Naive B cell (primary cell): Measurements from ENCODE around the gene JUN. TPM values are rescaled to one million over a fixed set of nuclear protein-coding genes. Genes with fewer than 3 reads are reported as not detected.

Source experiments
- ATAC-seq, 2 donors: fragments of 150-1000 bp; cut with Tn5 transposase; 2 replicates each; pipeline ENCODE4 v1.10.0; 2021; ENCODE audit warnings: low read depth in 2 of 2, mild to moderate bottlenecking in 2 of 2, moderate library complexity in 2 of 2
- DNase-seq: peaks from one replicate; pipeline ENCODE4 v3.0.0; 2022
- H3K27ac Mint-ChIP-seq, 6 donors: one replicate each; pipeline ENCODE4 v1.8.0; 2020 to 2022; ENCODE audit warnings: mild to moderate bottlenecking in 6 of 6, mixed read lengths in 6 of 6, moderate library complexity in 5 of 6, inconsistent platforms in 2 of 6
- H3K27me3 Mint-ChIP-seq, 3 donors: one replicate each; pipeline ENCODE4 v1.8.0; 2021 to 2022; ENCODE audit warnings: mixed read lengths in 3 of 3, mild to moderate bottlenecking in 1 of 3
- H3K36me3 Mint-ChIP-seq, 2 donors: one replicate each; pipeline ENCODE4 v1.8.0; 2020 to 2022; ENCODE audit warnings: mixed read lengths in 2 of 2, inconsistent platforms in 1 of 2, mild to moderate bottlenecking in 1 of 2
- H3K4me1 Mint-ChIP-seq, 3 donors: one replicate each; pipeline ENCODE4 v1.8.0; 2020 to 2022; ENCODE audit warnings: mixed read lengths in 3 of 3, inconsistent platforms in 1 of 3, mild to moderate bottlenecking in 1 of 3, moderate library complexity in 1 of 3
- H3K4me3 Mint-ChIP-seq, 8 donors: one replicate each; pipeline ENCODE4 v1.8.0; 2020 to 2022; ENCODE audit warnings: mild to moderate bottlenecking in 8 of 8, mixed read lengths in 8 of 8, moderate library complexity in 8 of 8, inconsistent platforms in 2 of 8
- H3K9me3 Mint-ChIP-seq, 7 donors: one replicate each; pipeline ENCODE4 v1.8.0; 2020 to 2022; ENCODE audit warnings: mixed read lengths in 7 of 7, mild to moderate bottlenecking in 5 of 7, inconsistent platforms in 2 of 7, moderate library complexity in 1 of 7
- polyA plus RNA-seq, 6 donors: library from polyadenylated mRNA; unstranded; fragments of 300-500 nt; fragmentation: Illumina TruSeq; gene quantifications; one replicate each; pipeline ENCODE4 v1.2.3, GENCODE V29; 2021; ENCODE audit warnings: low read depth in 6 of 6

Gene JUN
- 100 to 1,000 TPM in 5 of 6 donors, 10 to 100 TPM in 1; 65.0 to 352 (median 221) TPM for polyA plus RNA-seq

DNA sequence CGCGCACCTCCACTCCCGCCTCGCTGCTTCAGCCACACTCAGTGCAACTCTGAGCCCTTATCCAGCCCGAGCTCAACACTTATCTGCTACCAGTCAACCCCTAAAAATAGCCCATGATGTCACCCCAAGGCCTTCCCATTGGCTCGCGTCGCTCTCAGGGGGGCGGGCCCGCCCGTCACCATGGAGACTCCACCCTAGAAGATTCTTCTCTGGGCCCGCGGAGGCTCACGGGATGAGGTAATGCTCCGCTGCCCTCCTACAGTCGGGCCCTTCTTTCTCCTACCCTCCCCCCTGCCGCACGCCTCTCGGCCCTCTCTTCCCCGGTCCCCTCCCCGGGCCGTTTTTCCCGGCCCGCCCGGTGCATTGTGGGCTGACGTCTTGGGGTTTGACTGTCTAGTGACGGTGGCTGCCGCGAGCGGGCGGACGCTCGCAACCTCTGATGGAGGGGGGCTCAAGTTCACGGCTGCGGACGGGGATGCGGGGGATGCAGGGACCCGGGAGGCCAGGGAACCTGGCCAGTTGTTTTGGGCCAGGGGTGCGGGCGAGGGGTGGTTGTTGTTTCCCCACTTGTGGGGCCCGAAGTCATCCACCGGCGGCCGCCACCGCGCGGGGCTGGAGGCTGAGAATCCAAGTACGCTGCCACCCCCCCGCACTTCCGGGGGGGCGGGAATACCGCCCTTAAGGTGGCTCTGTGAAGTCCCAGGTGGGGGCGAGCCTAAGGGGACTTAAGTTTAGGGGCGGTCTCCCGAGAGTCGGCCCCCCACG lies at the start of gene JUN:
Gene JUN, minus strand, starts transcription at position 55 of the 765 bp plus-strand sequence. CDS start 977 bp downstream, outside the sequence.
- H3K27me3 Mint-ChIP-seq, result peaks cover 0 to 4% (median 0%) of the 10 kb centered on the region in 3 donors
- H3K4me1 Mint-ChIP-seq, result peaks cover 22 to 41% (median 24%) of the 10 kb centered on the region in 3 donors
- H3K4me3 Mint-ChIP-seq, result peak within 1 kb of the TSS; percentile 89 to 99 (median 94)
- DNase-seq (peak; percentile 99), ATAC-seq (peak; percentile 63 to 67)
- H3K27ac Mint-ChIP-seq, result peak within 1 kb of the TSS; percentile 98 to 100 (median 100)
- peaks cover 19 to 21% of the 10 kb centered on the region in 2 donors for H3K36me3 Mint-ChIP-seq
- H3K9me3 Mint-ChIP-seq, result peaks cover 0 to 21% (median 5%) of the 10 kb centered on the region in 7 donors

DNA sequence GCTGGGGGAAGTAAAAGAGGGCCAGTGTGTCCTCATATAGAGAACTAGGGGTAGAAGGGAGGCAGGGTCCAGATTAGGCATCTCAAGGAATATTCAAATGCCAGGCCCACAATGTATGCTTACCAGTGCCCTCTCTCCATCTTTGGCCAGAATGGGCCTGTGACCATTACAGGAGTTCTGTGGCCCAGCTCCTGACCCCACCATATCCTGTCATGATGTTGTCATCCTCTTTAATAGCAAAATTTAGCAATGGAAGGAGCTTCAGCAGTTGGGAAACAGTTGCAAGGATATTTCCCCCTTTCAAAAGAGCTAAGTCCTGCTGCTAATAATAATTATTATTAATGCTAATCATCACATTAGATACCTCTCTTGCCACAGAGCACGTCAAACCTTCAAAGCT lies 49.3 kb upstream of the JUN start:
- DNase-seq, result no peak
- peak overlapping the region in 1 of 6 donors; percentile 20 for H3K27ac Mint-ChIP-seq
- peaks cover 0 to 5% (median 0%) of the 10 kb centered on the region in 3 donors for H3K27me3 Mint-ChIP-seq
- peaks cover 0 to 6% (median 4%) of the 10 kb centered on the region in 7 donors for H3K9me3 Mint-ChIP-seq
- H3K4me3 Mint-ChIP-seq, result no peak overlapping the region
- peaks cover 0 to 10% (median 7%) of the 10 kb centered on the region in 3 donors for H3K4me1 Mint-ChIP-seq
- peaks cover 0 to 7% of the 10 kb centered on the region in 2 donors for H3K36me3 Mint-ChIP-seq
- no peak for ATAC-seq

DNA sequence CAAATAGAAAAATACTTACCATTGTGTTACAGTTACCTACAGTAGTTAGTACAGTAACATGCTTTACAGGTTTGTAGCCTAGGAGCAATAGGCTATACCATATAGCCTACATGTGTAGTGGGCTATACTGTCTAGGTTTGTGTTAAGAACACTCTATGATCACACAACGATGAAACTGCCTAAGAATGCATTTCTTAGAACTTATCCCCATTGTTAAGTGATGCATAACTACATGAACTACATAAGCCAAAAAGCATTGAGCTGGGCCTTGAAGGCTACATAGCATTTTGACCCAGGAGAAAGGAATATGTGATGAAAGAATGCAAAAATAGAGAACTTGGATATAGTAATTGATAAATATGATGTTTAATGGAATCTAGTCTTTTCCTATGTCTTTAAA lies 46.4 kb upstream of the JUN start:
- no peak overlapping the region for H3K27ac Mint-ChIP-seq
- no peak overlapping the region for H3K4me3 Mint-ChIP-seq
- no peaks in the 10 kb centered on the region for H3K4me1 Mint-ChIP-seq
- peaks cover 0 to 1% (median 0%) of the 10 kb centered on the region in 3 donors for H3K27me3 Mint-ChIP-seq
- no peak for DNase-seq
- peaks cover 4 to 30% (median 18%) of the 10 kb centered on the region in 7 donors for H3K9me3 Mint-ChIP-seq
- ATAC-seq, result no peak
- peaks cover 16 to 26% of the 10 kb centered on the region in 2 donors for H3K36me3 Mint-ChIP-seq

DNA sequence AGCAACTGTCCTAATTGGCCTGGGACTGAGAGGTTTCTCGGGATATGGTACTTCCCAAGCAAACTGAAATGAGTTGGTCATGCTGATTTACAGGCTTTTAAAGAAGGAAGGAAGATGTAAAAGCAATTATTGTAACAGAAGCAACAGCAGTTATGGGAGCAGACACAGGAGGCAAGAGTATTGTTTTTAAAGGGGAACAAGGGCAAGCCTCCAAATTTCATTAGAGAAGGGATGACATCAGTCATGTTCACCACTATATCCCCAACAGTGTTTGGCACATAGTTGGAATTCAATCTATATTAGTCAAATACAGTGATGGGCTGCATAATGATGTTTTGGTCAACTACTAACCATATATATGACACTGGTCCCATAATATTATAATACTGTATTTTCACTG lies 46.0 kb upstream of the JUN start:
- no peak for ATAC-seq
- Mint-ChIP-seq H3K4me3 (no peak overlapping the region), H3K4me1 (no peaks in the 10 kb centered on the region), H3K9me3 (peaks cover 4 to 30% (median 18%) of the 10 kb centered on the region in 7 donors), H3K36me3 (peaks cover 16 to 26% of the 10 kb centered on the region in 2 donors), H3K27ac (peak overlapping the region in 2 of 6 donors; percentile 10 to 14), H3K27me3 (no peaks in the 10 kb centered on the region)
- no peak for DNase-seq

DNA sequence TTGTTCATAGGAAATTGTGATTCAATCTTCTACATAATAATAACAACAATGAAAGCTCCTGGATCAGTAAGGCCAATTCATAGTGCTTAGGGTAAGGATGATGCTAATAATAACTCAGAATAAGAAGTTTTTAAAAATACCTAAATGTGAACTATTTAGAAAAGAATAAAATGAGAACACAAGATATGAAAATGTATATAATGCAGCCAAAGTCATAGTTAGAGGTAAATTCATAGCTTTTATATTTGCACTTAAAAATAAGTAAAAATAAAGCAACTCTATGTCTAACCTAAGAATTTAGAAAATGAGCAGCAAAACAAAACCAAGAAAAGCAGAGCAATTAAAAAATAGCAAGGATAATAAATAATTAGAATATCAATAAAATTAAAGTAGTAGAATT lies 43.5 kb upstream of the JUN start:
- no peak overlapping the region for H3K4me3 Mint-ChIP-seq
- H3K27me3 Mint-ChIP-seq, result peaks cover 0 to 4% (median 0%) of the 10 kb centered on the region in 3 donors
- H3K27ac Mint-ChIP-seq, result no peak overlapping the region
- DNase-seq (no peak), ATAC-seq (no peak)
- peaks cover 4 to 30% (median 18%) of the 10 kb centered on the region in 7 donors for H3K9me3 Mint-ChIP-seq
- peaks cover 16 to 26% of the 10 kb centered on the region in 2 donors for H3K36me3 Mint-ChIP-seq
- H3K4me1 Mint-ChIP-seq, result peaks cover 0 to 8% (median 0%) of the 10 kb centered on the region in 3 donors

DNA sequence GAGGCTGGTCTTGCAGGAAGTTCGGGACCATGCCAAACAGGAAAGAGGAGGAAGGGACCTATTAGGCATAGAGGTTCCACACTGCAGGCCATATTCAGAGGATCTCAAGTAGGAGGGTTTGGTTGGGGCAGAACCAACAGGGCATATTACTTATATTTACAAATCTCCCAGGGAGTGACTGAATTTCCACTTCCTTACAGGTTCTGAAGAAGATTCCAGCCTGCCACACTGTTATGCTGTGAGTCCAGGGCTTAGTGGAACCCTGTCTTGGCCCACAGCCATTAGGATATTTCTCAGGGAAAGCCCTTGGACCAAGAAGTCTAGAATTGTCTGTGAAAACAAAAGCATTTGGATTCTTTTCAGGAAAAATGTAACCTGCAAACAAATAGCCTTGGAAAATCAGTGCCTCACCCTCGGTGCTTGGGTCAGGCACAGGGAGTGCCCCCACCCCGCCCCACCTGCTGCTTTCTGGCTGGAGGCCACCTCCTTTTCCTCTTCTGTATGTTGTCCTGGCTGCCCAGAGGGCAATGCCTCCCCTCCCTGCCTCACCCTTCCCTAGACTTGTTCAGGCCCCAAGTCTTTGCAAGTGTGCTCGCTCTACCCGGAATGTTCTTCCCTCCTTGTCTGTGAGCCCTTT lies 41.0 kb upstream of the JUN start:
- Mint-ChIP-seq H3K36me3 (peaks cover 16 to 26% of the 10 kb centered on the region in 2 donors), H3K9me3 (peaks cover 4 to 30% (median 18%) of the 10 kb centered on the region in 7 donors), H3K27me3 (peaks cover 0 to 4% (median 0%) of the 10 kb centered on the region in 3 donors), H3K4me3 (no peak overlapping the region), H3K4me1 (peaks cover 4 to 15% (median 5%) of the 10 kb centered on the region in 3 donors), H3K27ac (peak overlapping the region in 1 of 6 donors; percentile 73)
- ATAC-seq (no peak), DNase-seq (no peak)

DNA sequence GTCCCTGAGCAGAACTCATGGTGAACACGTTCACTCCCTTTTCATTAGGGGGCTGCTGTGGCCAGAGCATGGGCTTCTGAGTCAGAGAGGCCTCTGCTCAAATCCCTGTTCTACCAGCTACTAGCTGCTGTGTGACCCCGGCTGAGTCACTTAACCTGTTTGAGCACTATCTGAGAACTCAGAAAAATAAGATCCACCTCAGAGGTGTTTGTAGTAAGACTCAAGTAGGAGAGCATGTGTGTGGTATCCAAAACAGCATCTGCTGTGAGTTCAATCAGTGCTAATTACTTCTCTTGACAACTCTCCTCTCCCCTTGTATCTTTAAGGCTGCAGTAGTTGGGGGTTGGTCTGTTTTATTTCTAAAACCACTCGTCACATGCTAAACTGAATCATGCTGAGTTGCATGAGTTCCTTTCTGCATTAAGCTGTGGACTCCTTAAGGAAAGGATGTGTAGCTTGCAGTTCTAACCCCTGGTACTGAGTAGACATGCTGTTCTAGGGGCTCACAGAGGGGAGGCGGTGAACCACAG lies 39.7 kb upstream of the JUN start:
- no peak overlapping the region for H3K27ac Mint-ChIP-seq
- no peak for DNase-seq
- ATAC-seq, result no peak
- peaks cover 0 to 4% (median 0%) of the 10 kb centered on the region in 3 donors for H3K27me3 Mint-ChIP-seq
- peaks cover 16 to 22% of the 10 kb centered on the region in 2 donors for H3K36me3 Mint-ChIP-seq
- H3K4me3 Mint-ChIP-seq, result no peak overlapping the region
- peaks cover 9 to 24% (median 9%) of the 10 kb centered on the region in 3 donors for H3K4me1 Mint-ChIP-seq
- peaks cover 3 to 28% (median 18%) of the 10 kb centered on the region in 7 donors for H3K9me3 Mint-ChIP-seq

DNA sequence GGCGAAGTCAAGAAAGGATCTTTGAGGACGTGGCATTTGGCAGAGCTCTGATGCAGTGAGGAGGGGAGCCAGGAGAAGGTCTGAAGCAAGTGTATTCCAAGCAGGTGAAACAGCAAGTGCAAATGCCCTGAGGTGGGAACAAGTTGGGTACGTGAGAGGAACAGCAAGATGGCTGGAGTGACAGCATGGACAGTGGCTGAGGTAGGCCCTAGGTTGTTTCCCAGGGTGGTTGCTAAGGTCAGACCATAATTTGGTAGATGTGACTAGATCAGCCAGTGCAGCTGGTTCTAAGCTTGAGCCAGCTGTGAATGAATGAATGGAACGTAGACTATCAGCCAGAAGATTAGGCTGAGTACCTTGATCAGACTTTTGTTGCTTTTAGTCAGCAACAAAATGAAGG lies 37.5 kb upstream of the JUN start:
- Mint-ChIP-seq H3K4me1 (peaks cover 9 to 31% (median 17%) of the 10 kb centered on the region in 3 donors), H3K27me3 (peaks cover 0 to 4% (median 0%) of the 10 kb centered on the region in 3 donors), H3K27ac (peak overlapping the region in 3 of 6 donors; percentile 4 to 76 (median 26)), H3K9me3 (peaks cover 0 to 5% (median 0%) of the 10 kb centered on the region in 7 donors), H3K4me3 (no peak overlapping the region), H3K36me3 (no peaks in the 10 kb centered on the region)
- ATAC-seq, result no peak
- DNase-seq, result no peak

DNA sequence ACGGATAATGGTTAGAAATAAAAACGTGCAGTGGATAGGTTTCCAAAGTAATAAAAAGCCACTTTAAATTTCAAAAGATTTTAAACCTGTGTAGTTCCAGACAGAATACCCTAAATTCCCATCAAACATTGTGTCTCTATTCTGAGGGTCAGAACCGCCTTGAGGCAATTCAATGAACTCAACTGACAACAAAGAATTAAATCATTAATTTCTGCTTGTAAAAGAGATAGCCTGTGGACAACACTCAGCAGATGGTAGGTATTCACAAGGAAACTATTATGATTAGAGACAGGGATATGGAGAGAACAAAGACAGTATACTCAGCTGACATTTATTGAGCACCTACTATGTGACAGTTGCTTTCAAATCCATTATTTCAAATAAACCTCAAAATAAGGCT lies 35.1 kb upstream of the JUN start:
- no peak overlapping the region for H3K27ac Mint-ChIP-seq
- ATAC-seq, result no peak
- H3K9me3 Mint-ChIP-seq, result no peaks in the 10 kb centered on the region
- DNase-seq, result no peak
- H3K36me3 Mint-ChIP-seq, result no peaks in the 10 kb centered on the region
- H3K4me1 Mint-ChIP-seq, result peaks cover 13 to 46% (median 33%) of the 10 kb centered on the region in 3 donors
- peaks cover 0 to 4% (median 0%) of the 10 kb centered on the region in 3 donors for H3K27me3 Mint-ChIP-seq
- peak overlapping the region in 1 of 8 donors; percentile 43 for H3K4me3 Mint-ChIP-seq

DNA sequence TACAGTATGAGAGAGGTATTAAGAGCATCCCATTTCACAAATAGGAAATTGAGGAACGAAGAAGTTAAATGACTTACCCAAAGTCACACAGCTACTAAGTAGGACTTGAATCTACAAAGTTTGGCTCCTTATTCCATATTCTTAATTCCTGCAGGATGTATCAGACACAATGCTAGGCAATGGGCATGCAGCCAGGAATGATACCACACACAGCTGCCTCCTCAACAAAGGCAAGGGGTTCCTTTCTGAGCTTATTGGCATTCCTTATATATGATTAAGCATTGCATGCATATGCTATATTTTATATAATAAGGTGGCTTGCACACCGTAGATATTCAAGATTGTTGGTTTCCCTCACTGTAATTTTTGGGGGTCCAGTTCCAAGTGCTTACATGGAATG lies 34.2 kb upstream of the JUN start:
- Mint-ChIP-seq H3K4me3 (peak overlapping the region in 1 of 8 donors; percentile 71), H3K36me3 (no peaks in the 10 kb centered on the region), H3K27me3 (peaks cover 0 to 4% (median 0%) of the 10 kb centered on the region in 3 donors), H3K9me3 (no peaks in the 10 kb centered on the region), H3K27ac (no peak overlapping the region), H3K4me1 (peaks cover 18 to 53% (median 41%) of the 10 kb centered on the region in 3 donors)
- DNase-seq (no peak), ATAC-seq (no peak)

DNA sequence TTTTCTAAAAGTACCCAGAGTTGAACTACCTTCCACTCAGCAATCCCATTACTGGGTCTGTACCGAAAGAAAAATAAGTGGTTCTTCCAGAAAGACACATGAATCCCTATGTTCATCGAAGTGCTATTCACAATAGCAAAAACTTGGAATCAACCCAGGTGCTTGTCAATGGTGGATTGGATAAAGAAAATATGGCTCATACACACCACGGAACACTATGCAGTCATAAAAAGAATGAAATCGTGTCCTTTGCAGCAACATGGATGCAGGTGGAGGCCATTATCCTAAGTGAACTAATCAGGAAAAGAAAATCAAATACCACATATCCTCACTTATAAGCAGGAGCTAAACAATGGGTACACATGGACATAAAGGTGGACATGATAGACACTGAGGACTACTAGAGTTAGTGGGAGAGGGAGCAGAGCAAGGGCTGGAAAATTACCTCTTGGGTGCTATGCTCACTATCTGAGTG lies 32.9 kb upstream of the JUN start:
- Mint-ChIP-seq H3K9me3 (no peaks in the 10 kb centered on the region), H3K27ac (peak overlapping the region; percentile 73 to 96 (median 94)), H3K36me3 (no peaks in the 10 kb centered on the region), H3K4me1 (peaks cover 29 to 63% (median 50%) of the 10 kb centered on the region in 3 donors), H3K4me3 (peak overlapping the region; percentile 89 to 99 (median 95)), H3K27me3 (no peaks in the 10 kb centered on the region)
- DNase-seq (no peak), ATAC-seq (no peak)

DNA sequence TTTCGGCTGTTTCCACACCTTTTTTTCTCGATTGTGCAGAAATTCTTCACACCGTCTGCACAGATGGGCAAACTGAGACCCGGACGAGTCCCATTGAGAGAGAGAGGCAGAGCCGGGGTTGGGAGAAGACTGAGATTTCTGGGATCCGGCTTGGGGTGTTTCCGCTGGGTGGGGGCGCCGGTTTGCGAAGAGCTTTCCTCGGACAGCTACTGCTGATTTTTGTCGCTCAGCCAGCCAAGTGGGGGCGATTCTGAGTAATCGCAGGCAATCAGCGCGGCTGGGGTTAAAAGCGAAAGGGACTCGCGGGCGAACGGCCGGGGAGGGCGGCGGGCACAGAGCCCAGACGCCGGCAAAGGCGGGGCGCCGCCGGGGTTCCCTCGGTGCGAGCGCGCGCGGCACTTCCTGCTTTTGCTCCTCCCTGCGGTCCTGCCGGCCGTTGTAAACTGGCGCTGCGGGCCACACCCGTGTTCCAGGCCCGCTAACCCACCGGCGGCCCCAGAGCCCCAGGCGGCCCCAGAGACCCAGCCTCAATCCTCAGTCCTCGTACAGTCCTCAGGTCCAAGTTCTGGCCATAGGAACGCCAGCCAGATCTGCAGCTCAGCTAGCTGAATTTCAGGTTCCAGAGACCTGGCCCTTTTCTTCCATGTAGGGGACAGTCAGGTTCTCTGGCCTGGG lies 32.4 kb upstream of the JUN start:
- Mint-ChIP-seq H3K27ac (peak overlapping the region; percentile 92 to 99 (median 95)), H3K9me3 (no peaks in the 10 kb centered on the region), H3K36me3 (no peaks in the 10 kb centered on the region), H3K4me1 (peaks cover 32 to 63% (median 54%) of the 10 kb centered on the region in 3 donors), H3K4me3 (peak overlapping the region; percentile 89 to 99 (median 95)), H3K27me3 (no peaks in the 10 kb centered on the region)
- peak; percentile 85 for DNase-seq
- peak; percentile 84 to 88 for ATAC-seq

DNA sequence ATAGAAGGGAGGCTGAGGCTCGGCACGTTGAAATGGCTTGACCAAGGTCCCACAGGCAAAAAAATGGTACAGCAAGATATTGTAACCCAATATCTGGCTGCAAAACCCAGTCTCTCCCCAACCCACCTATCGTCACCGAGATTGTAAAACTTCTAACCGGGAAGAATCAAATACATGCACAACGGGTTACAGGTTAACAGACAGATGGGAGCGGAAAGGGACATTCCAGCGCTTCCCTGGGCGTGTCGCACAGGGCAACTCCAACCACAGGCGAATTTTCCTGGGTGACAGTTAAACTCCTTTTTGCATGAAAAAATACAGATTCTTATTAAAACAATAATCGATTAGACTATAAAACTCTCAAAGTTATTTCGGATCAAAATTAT lies 31.8 kb upstream of the JUN start:
- Mint-ChIP-seq H3K4me3 (peak overlapping the region; percentile 89 to 99 (median 95)), H3K9me3 (no peaks in the 10 kb centered on the region), H3K27ac (peak overlapping the region; percentile 92 to 99 (median 95)), H3K4me1 (peaks cover 32 to 63% (median 57%) of the 10 kb centered on the region in 3 donors), H3K27me3 (no peaks in the 10 kb centered on the region), H3K36me3 (no peaks in the 10 kb centered on the region)
- DNase-seq, result no peak
- ATAC-seq, result no peak
